ENCODE data around the gene BCL7A.

Gene BCL7A

GRCh38 chr12:122001466-122002209 lies 20.0 kb upstream of the BCL7A start:
- DNase-seq = no peak

- DNase-seq = no peak
Measured at GRCh38 chr12:122003651-122004611, 17.8 kb upstream of the BCL7A start.

- no peak for DNase-seq
Measured at GRCh38 chr12:122004633-122005071, 17.0 kb upstream of the BCL7A start.

GRCh38 chr12:122005252-122005776 lies 16.4 kb upstream of the BCL7A start:
- no peak for DNase-seq

- DNase-seq = no peak
Measured at GRCh38 chr12:122006186-122006926, 15.3 kb upstream of the BCL7A start.

GRCh38 chr12:122009741-122010140 lies 11.9 kb upstream of the BCL7A start:
- DNase-seq = no peak

- DNase-seq = no peak
Measured at GRCh38 chr12:122012184-122012583, 9.5 kb upstream of the BCL7A start.

- DNase-seq = no peak
Measured at GRCh38 chr12:122013136-122013535, 8.5 kb upstream of the BCL7A start.

GRCh38 chr12:122013791-122014590 lies 7.7 kb upstream of the BCL7A start:
- no peak for DNase-seq

GRCh38 chr12:122014781-122015180 lies 6.9 kb upstream of the BCL7A start:
- DNase-seq = no peak

- no peak for DNase-seq
Measured at GRCh38 chr12:122018457-122018856, 3.2 kb upstream of the BCL7A start.

- DNase-seq = no peak
Measured at GRCh38 chr12:122018937-122019336, 2.7 kb upstream of the BCL7A start.

- DNase-seq = no peak
Measured at GRCh38 chr12:122020795-122021192, 890 bp upstream of the BCL7A start.

- DNase-seq = peak in 1 of 2 experiments; percentile 14
Measured at GRCh38 chr12:122021193-122021821, 377 bp upstream of the BCL7A start.

GRCh38 chr12:122022393-122023338 lies 982 bp downstream of the BCL7A start:
- peak in 1 of 2 experiments; percentile 50 for DNase-seq

GRCh38 chr12:122023339-122024131 lies 1.9 kb downstream of the BCL7A start:
- DNase-seq = peak; percentile 80 to 83

- DNase-seq = no peak
Measured at GRCh38 chr12:122024132-122024785, 2.6 kb downstream of the BCL7A start.

GRCh38 chr12:122026706-122027333 lies 5.1 kb downstream of the BCL7A start:
- DNase-seq = no peak

All from SHP77 (cell line).